ENCODE results near the gene SLC44A2.
"Not testable (repeated sequence)": the region's sequence is repeated elsewhere in the genome, so short reads cannot be mapped to it uniquely, and the experiment has no call there.

SLC44A2 gene

GRCh38 chr19:10643172-10643967, 18.0 kb downstream of the SLC44A2 start:
- DNase-seq, result no peak
- in situ Hi-C loops (cut with HindIII; ENCODE audit: low pct_ligation_motif_present, low pct_unique_long_range_greater_than_20kb, low sequenced_read_pairs), result no loop called here

- in situ Hi-C loops (cut with HindIII; ENCODE audit: low pct_ligation_motif_present, low pct_unique_long_range_greater_than_20kb, low sequenced_read_pairs), result no loop called here
- DNase-seq, result no peak
Observed at GRCh38 chr19:10643968-10644259, 18.6 kb downstream of the SLC44A2 start.

DNA sequence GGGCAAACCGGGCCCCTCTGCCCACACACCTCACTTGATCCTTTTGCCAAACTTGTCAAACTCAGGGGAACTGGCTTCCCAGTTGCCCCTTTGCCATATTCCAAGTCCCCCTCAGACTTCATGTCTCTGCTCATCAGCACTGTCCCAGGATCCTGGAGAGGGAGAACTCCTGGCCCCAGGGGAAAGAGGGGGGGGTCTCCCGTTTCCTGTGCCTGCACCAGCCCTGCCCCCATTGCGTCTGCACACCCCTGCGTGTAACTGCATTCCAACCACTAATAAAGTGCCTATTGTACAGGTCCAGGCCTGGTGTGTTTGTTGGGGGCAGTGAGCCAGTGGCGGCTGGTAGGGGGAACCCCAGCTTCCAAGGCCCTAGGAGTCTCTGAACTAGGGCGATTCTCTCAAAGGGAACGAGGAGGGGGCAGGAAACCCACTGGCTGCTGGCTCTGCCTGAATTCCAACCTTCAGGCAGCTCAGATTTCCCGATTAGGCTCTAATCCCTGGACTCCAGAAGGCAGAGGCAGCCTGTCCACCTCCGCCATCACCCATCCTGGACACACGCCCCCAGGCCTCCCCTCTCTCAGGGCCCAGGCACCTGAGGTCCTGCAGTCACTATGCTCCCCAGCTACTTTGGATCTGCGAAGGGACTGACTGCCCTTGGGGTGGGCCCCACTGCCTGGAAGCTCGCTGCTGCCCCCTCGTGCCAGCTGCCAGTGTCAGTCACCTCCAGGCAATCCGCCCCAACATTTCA, 19.1 kb downstream of the SLC44A2 start:
- in situ Hi-C loops (cut with HindIII; ENCODE audit: low pct_ligation_motif_present, low pct_unique_long_range_greater_than_20kb, low sequenced_read_pairs), result no loop called here
- DNase-seq, result peak; percentile 71

GRCh38 chr19:10646456-10647159, 21.3 kb downstream of the SLC44A2 start:
- in situ Hi-C loops (cut with HindIII; ENCODE audit: low pct_ligation_motif_present, low pct_unique_long_range_greater_than_20kb, low sequenced_read_pairs), result no loop called here
- DNase-seq, result no peak

DNA sequence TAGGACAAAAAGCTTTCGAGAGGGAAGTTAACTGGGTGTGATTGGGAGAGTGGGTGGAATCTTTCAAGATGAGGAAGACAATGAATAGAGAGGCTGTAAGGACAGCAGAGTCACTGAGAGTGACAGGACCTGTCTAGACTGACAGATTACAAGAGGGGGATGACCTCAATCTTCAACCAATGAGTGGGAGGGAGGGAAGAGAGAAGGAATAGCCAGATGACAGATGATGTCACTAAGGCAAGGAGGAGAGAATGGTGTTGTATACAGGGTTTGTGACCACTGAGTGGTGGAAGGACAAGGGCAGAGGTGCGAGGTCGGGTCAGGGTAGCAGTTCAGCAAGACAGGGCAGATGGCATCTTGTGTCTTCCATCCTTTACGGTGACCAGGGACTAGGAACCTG, 23.0 kb downstream of the SLC44A2 start:
- in situ Hi-C loops (cut with HindIII; ENCODE audit: low pct_ligation_motif_present, low pct_unique_long_range_greater_than_20kb, low sequenced_read_pairs), result no loop called here
- no peak for DNase-seq

DNA sequence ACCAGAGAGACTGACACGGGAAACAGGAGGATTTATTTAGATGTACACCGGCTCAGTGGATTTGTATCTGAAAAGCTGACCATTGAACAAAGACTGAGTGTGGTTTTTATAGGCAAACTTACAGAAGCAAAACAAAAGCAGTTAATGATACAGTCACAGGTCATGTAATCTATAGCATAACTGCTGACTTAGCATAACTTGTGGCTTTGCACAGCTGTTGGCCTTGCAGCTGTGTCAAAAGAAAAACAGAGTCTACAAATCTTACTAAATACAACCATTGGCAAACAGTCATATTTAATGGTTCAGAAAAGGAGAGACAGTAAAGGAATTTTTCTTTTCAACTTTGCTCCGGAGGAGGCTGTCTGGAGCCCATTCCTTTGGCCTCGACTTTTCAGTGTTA, 26.5 kb downstream of the SLC44A2 start:
- in situ Hi-C loops (cut with HindIII; ENCODE audit: low pct_ligation_motif_present, low pct_unique_long_range_greater_than_20kb, low sequenced_read_pairs), result no loop called here
- DNase-seq, result no peak

DNA sequence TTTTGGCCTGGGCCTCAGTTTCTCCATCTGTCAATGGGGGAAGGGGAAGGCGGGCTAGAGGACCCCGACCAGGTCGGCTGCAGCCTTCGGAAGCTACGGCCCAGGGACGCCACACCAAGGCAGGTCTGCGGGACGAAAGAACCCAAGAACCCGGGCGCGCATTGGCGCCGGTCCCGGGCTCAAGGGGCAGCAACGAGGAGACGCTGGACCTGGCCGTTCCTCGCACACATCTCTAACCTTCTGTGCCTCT, 28.1 kb downstream of the SLC44A2 start:
- in situ Hi-C loops (cut with HindIII; ENCODE audit: low pct_ligation_motif_present, low pct_unique_long_range_greater_than_20kb, low sequenced_read_pairs), result no loop called here

DNA sequence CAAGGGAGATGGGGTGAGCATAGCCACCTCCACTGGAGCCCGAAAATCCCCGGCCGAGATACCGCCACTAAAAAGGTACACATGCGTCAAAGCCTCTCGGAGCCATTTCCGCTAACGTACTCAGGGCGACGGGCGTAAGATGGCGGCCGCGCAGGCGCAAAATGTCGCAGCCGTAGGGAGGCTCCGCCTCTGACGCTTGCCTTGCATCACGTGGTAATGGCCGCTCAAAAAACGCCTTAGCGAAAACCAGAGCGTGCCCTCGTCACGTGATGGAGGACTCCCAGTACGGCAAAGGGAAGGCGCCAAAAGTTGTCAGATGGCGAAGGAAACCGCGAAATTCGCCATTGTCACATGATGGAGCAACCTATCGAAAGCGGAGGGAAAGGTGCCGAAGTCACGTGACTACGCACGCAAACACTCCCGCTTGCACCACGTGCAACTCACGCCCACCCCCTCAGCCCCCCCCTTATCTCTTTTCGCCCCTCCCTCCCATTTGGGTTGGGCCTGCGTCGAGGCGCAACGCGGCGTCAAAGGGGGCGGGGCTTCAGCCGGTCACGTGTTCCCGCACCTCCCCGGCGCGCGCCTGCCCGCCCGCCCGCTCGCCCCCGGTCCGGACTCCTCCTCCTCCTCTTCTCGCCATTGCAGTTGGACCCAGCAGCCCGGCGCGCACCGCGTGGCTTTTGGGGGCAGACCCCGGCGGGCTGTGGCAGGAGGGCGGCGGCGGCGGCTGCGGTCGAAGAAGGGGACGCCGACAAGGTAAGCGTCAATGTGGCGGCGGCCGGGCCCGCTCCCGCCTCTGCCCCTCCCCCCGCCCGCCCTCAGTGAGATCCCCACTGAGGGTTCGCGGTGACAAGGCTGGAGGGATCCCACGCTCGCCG, 28.6 kb downstream of the SLC44A2 start, which contains the start of gene ILF3:
ILF3 (plus strand) TSS at position 615 of the 878 bp plus-strand sequence. CDS start 16,260 bp downstream, outside the sequence.
- peak; percentile 99 for DNase-seq
- in situ Hi-C loops (cut with HindIII; ENCODE audit: low pct_ligation_motif_present, low pct_unique_long_range_greater_than_20kb, low sequenced_read_pairs), result no loop called here

More for the DNA sequence above, 28.1 kb downstream of the SLC44A2 start:
- no peak for DNase-seq

- in situ Hi-C loops (cut with HindIII; ENCODE audit: low pct_ligation_motif_present, low pct_unique_long_range_greater_than_20kb, low sequenced_read_pairs), result no loop called here
- DNase-seq, result peak; percentile 46
Observed at GRCh38 chr19:10654610-10655456, 29.5 kb downstream of the SLC44A2 start.

DNA sequence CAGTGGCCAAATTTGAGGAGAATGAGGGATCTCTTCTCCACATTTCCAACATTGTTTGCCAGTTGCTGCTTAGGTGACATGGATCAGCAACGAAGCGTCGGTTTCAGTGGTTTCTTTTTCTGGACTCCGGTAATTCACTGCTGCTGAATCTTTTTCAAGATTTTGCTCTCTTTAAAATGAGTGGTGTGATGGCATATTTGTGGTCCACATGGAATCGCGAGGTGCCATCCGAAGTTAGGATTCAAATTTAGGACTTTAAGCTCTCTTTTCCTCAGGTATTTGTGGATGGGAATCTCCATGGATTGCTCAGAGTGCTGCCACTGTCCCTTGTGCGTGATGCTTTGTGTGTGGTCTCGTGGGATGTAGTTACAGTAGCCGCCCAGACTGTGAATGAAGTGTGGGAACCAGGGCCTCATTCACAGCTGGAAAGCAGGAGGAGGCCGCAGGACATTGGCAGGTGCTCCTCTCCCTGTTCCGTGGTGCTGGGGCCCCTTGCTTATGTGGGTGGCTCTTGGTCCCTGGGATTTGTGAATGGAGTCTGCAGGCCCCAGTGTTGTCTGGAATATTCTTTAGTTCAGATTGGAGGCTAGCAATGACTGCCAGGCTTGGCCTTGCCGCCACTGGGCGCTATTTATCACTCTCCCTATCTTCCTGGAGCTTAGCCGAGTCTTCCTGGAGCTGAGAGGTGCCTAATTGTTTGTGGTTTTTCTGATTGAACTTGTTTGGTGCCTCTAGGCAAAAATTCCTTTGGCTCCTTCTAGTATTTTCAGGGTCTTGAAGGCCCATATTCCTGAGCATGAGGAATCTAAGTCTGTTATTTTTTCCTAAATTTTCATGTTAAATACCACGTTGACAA, 30.3 kb downstream of the SLC44A2 start:
- DNase-seq, result peak; percentile 29
- in situ Hi-C loops (cut with HindIII; ENCODE audit: low pct_ligation_motif_present, low pct_unique_long_range_greater_than_20kb, low sequenced_read_pairs), result no loop called here

DNA sequence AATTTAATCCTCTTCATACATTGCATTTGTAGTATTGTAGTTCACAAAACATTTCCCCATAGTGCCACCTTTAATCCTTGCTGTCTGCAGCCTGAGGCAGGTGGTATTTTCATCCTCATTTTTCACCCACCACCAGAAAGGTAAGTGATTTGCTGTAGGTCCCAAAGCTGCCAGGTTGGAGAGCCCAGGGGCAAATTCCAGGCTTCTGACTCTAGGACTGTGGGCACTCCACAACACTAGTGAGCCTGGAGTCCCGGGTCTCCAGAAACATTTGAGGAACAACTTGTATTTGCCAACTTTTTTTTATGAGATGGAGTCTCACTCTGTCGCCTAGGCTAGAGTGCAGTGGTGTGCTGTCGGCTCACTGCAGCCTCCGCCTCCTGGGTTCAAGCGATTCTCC, 35.0 kb downstream of the SLC44A2 start:
- in situ Hi-C loops (cut with HindIII; ENCODE audit: low pct_ligation_motif_present, low pct_unique_long_range_greater_than_20kb, low sequenced_read_pairs), result no loop called here
- DNase-seq, result no peak

- DNase-seq, result no peak
- in situ Hi-C loops (cut with HindIII; ENCODE audit: low pct_ligation_motif_present, low pct_unique_long_range_greater_than_20kb, low sequenced_read_pairs), result no loop called here
Observed at GRCh38 chr19:10661946-10662345, 36.6 kb downstream of the SLC44A2 start.

DNA sequence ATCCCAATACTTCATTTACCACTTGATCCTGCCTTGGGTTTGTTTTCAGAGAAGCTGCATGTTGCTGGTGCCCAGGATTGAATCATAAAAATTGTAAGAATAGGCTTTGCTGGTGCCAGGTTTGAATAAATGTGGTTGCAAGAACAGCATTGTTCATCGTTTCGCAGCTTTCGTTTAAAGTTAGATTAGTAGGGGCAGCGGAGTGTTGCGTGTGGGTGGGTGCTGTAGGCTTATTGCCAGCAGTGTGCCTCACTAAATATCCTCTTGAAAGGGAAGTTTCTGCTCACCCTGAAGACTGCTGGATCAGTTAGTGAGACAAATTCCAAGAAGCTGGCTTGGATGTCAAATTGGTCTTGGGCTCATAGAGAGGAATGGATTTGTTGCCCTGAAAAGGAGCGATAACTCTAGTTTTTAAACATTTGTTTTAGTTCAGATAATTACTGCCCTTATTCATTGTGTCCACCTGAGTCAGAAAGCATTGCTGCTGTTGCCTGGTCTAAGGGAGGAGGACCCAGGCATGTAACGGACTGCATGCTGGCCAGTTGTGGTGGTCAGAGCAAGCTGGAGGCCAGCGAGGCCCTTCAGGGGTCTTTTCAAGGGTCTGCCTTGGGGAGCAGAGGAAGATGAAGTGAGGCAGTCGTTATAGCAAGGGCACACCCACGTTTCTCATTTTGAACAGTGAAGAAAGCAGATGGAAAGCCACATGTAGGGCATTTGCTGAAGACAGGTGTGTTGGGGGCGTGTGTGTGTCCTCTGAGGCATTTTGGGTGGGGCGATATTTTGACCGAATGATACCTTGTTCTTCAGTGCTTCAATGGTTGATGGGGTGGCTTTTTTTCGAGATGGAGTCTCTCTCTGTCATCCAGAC, 37.3 kb downstream of the SLC44A2 start:
- in situ Hi-C loops (cut with HindIII; ENCODE audit: low pct_ligation_motif_present, low pct_unique_long_range_greater_than_20kb, low sequenced_read_pairs), result no loop called here

DNA sequence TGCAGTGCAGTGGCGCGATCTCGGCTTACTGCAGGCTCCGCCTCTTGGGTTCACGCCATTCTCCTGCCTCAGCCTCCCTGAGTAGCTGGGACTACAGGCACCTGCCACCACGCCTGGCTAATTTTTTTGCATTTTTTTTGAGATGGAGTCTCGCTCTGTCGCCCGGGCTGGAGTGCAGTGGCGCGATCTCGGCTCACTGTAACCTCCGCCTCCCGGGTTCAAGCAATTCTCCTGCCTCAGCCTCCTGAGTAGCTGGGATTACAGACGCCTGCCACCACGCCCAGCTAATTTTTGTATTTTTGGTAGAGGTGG, 37.9 kb downstream of the SLC44A2 start:
- in situ Hi-C loops (cut with HindIII; ENCODE audit: low pct_ligation_motif_present, low pct_unique_long_range_greater_than_20kb, low sequenced_read_pairs); DNase-seq: not testable (repeated sequence)

More for the DNA sequence above, 37.3 kb downstream of the SLC44A2 start:
- no peak for DNase-seq

DNA sequence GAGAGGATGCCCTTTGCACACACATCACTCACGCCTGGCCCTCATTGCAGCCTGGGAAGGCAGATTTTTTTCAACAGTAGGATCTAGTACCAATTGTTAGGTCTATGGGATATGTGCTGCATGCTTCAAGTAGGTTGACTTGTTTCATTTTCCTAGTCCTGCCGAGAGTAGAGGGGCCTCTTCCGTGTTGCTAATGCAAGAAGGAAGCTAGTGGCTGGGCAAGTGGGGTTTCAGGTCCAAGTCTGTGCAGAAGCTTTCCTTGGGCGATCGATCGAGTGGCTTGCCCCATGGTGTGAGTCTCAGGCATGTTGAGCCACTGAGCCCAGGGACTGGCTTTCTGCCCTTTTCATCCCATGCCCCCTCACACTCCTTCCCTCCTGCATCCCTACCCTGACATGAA, 42.5 kb downstream of the SLC44A2 start:
- in situ Hi-C loops (cut with HindIII; ENCODE audit: low pct_ligation_motif_present, low pct_unique_long_range_greater_than_20kb, low sequenced_read_pairs), result no loop called here
- no peak for DNase-seq

- DNase-seq, result no peak
- in situ Hi-C loops (cut with HindIII; ENCODE audit: low pct_ligation_motif_present, low pct_unique_long_range_greater_than_20kb, low sequenced_read_pairs), result no loop called here
Observed at GRCh38 chr19:10669246-10669645, 43.9 kb downstream of the SLC44A2 start.
